GM08714 (cell line): Measurements from ENCODE around the gene PLPPR1.

Experiments
- H3K4me3 ChIP-seq: fragments of 200-500 bp; sonication (Bioruptor generic); 2 replicates; pipeline ENCODE4 v1.5.1; 2014; ENCODE audit warnings: mild to moderate bottlenecking, low read length, inconsistent platforms
- ZNF274 ChIP-seq: IDR thresholded peaks from 2 replicates; pipeline ENCODE4 v1.6.1; 2012; ENCODE audit warnings: mild to moderate bottlenecking, low read depth, low read length

Gene PLPPR1

GRCh38 chr9:101332362-101332761 is 303.8 kb downstream of the PLPPR1 start:
- TF ChIP-seq ZNF274, result no peak
- H3K4me3 ChIP-seq, result no peak overlapping the region

- no peak for TF ChIP-seq ZNF274
- no peak overlapping the region for H3K4me3 ChIP-seq
Measured at GRCh38 chr9:101333490-101333889, 305.0 kb downstream of the PLPPR1 start.

- H3K4me3 ChIP-seq, result no peak overlapping the region
- TF ChIP-seq ZNF274, result no peak
Measured at GRCh38 chr9:101333926-101334702, 305.6 kb downstream of the PLPPR1 start.

GRCh38 chr9:101336091-101336490 is 307.6 kb downstream of the PLPPR1 start:
- no peak overlapping the region for H3K4me3 ChIP-seq
- TF ChIP-seq ZNF274, result no peak

- H3K4me3 ChIP-seq, result no peak overlapping the region
- TF ChIP-seq ZNF274, result no peak
Measured at GRCh38 chr9:101337237-101337636, 308.7 kb downstream of the PLPPR1 start.

- TF ChIP-seq ZNF274, result no peak
- no peak overlapping the region for H3K4me3 ChIP-seq
Measured at GRCh38 chr9:101341958-101342357, 313.4 kb downstream of the PLPPR1 start.

- TF ChIP-seq ZNF274, result no peak
- no peak overlapping the region for H3K4me3 ChIP-seq
Measured at GRCh38 chr9:101342595-101342994, 314.1 kb downstream of the PLPPR1 start.

- no peak for TF ChIP-seq ZNF274
- H3K4me3 ChIP-seq, result no peak overlapping the region
Measured at GRCh38 chr9:101350285-101350684, 321.8 kb downstream of the PLPPR1 start.

GRCh38 chr9:101352892-101353463 is 324.5 kb downstream of the PLPPR1 start:
- TF ChIP-seq ZNF274, result no peak

GRCh38 chr9:101353683-101354082 is 325.2 kb downstream of the PLPPR1 start:
- no peak overlapping the region for H3K4me3 ChIP-seq
- no peak for TF ChIP-seq ZNF274

More at GRCh38 chr9:101352892-101353463, 324.5 kb downstream of the PLPPR1 start:
- H3K4me3 ChIP-seq, result no peak overlapping the region

GRCh38 chr9:101354143-101354764 is 325.7 kb downstream of the PLPPR1 start:
- no peak for TF ChIP-seq ZNF274
- H3K4me3 ChIP-seq, result no peak overlapping the region

- no peak for TF ChIP-seq ZNF274
- H3K4me3 ChIP-seq, result no peak overlapping the region
Measured at GRCh38 chr9:101354765-101355708, 326.5 kb downstream of the PLPPR1 start.

GRCh38 chr9:101356619-101357018 is 328.1 kb downstream of the PLPPR1 start:
- TF ChIP-seq ZNF274, result no peak

GRCh38 chr9:101359679-101360078 is 331.2 kb downstream of the PLPPR1 start:
- TF ChIP-seq ZNF274, result no peak

More at GRCh38 chr9:101356619-101357018, 328.1 kb downstream of the PLPPR1 start:
- no peak overlapping the region for H3K4me3 ChIP-seq

GRCh38 chr9:101360647-101361046 is 332.1 kb downstream of the PLPPR1 start:
- TF ChIP-seq ZNF274, result no peak
- H3K4me3 ChIP-seq, result no peak overlapping the region

More at GRCh38 chr9:101359679-101360078, 331.2 kb downstream of the PLPPR1 start:
- no peak overlapping the region for H3K4me3 ChIP-seq
